K562 (cell line): ENCODE results near the gene XPR1.
"Not testable (repeated sequence)": the region's sequence is repeated elsewhere in the genome, so short reads cannot be mapped to it uniquely, and the experiment has no call there.

Experiments
- ELF4 ChIP-seq: fragments of 450-650 bp; formaldehyde crosslinking; IDR thresholded peaks from 2 replicates; pipeline ENCODE4 v1.4.0; 2022; ENCODE audit warnings: missing genetic modification characterization
- GABPA ChIP-seq: fragments of 200-800 bp; sonication (Bioruptor generic); conservative IDR thresholded peaks from 2 replicates; pipeline ENCODE4 v1.6.1; 2016; ENCODE audit warnings: low read depth, missing genetic modification characterization, missing compliant biosample characterization
- ILF3 ChIP-seq: fragments of 450-650 bp; IDR thresholded peaks from 2 replicates; pipeline ENCODE4 v1.6.1; 2018; ENCODE audit warnings: antibody characterized with exemption, mild to moderate bottlenecking, moderate library complexity, borderline replicate concordance
- KAT8 ChIP-seq: fragments of 450-650 bp; IDR thresholded peaks from 2 replicates; pipeline ENCODE4 v1.6.1; 2016; ENCODE audit warnings: low read depth, mild to moderate bottlenecking
- NR2F6 ChIP-seq: fragments of 450-650 bp; formaldehyde crosslinking; IDR thresholded peaks from 2 replicates; pipeline ENCODE4 v1.4.0; 2020; ENCODE audit warnings: mild to moderate bottlenecking
- TCF7 ChIP-seq: sonication (generic); IDR thresholded peaks from 2 replicates; pipeline ENCODE4 v1.6.1; 2016; ENCODE audit warnings: antibody characterized with exemption, borderline replicate concordance
- TF ChIP-seq, protein P1 (sequence below): sonication (generic); formaldehyde crosslinking; IDR thresholded peaks from 2 replicates; pipeline ENCODE4 v1.4.0; 2020; ENCODE audit warnings: mild to moderate bottlenecking, missing genetic modification reagents
- TF ChIP-seq, protein P2 (sequence below): fragments of 450-650 bp; IDR thresholded peaks from 2 replicates; pipeline ENCODE4 v1.6.1; 2016; ENCODE audit warnings: borderline replicate concordance

DNA sequence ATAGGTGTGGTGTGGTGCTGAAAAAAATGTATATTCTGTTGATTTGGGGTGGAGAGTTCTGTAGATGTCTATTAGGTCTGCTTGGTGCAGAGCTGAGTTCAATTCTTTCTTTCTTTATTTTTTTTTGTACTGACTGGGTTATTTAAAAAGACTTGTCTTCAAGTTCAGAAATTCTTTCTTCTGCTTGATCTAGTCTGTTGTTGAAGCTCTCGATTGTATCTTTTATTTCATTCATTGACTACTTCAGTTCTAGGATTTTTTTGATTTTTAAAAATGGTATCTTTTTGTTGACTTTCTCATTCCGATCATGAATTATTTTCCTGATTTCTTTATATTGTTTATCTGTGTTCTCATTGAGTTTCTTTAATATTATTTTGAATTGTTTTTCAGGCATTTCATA lies 70.6 kb downstream of the XPR1 start:
- not testable (repeated sequence) for TF ChIP-seq NR2F6 (CRISPR knock-in tag); GABPA (tag); ELF4; KAT8; TCF7; ILF3
- TF ChIP-seq, protein P1, sequence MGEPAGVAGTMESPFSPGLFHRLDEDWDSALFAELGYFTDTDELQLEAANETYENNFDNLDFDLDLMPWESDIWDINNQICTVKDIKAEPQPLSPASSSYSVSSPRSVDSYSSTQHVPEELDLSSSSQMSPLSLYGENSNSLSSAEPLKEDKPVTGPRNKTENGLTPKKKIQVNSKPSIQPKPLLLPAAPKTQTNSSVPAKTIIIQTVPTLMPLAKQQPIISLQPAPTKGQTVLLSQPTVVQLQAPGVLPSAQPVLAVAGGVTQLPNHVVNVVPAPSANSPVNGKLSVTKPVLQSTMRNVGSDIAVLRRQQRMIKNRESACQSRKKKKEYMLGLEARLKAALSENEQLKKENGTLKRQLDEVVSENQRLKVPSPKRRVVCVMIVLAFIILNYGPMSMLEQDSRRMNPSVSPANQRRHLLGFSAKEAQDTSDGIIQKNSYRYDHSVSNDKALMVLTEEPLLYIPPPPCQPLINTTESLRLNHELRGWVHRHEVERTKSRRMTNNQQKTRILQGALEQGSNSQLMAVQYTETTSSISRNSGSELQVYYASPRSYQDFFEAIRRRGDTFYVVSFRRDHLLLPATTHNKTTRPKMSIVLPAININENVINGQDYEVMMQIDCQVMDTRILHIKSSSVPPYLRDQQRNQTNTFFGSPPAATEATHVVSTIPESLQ (CRISPR knock-in tag): not testable (repeated sequence)
- TF ChIP-seq, protein P2, sequence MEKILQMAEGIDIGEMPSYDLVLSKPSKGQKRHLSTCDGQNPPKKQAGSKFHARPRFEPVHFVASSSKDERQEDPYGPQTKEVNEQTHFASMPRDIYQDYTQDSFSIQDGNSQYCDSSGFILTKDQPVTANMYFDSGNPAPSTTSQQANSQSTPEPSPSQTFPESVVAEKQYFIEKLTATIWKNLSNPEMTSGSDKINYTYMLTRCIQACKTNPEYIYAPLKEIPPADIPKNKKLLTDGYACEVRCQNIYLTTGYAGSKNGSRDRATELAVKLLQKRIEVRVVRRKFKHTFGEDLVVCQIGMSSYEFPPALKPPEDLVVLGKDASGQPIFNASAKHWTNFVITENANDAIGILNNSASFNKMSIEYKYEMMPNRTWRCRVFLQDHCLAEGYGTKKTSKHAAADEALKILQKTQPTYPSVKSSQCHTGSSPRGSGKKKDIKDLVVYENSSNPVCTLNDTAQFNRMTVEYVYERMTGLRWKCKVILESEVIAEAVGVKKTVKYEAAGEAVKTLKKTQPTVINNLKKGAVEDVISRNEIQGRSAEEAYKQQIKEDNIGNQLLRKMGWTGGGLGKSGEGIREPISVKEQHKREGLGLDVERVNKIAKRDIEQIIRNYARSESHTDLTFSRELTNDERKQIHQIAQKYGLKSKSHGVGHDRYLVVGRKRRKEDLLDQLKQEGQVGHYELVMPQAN: not testable (repeated sequence)
